ENCODE data around the gene ETNPPL. TPM values are rescaled to one million over a fixed set of nuclear protein-coding genes. Genes with fewer than 3 reads are reported as not detected.

ETNPPL gene
- total RNA-seq, 1 experiment from 2014 or later: not detected

GRCh38 chr4:108786351-108786750 is 23.5 kb upstream of the ETNPPL start:
- intact Hi-C loops (cut with micrococcal nuclease): no loop called here
- H2AFZ ChIP-seq (ENCODE audit: low read length): no peak overlapping the region
- H3K9ac ChIP-seq (ENCODE audit: low read length): no peak overlapping the region
- no peaks in the 10 kb centered on the region for H3K79me2 ChIP-seq (ENCODE audit: low read length)
- no peak overlapping the region for H3K27ac ChIP-seq (ENCODE audit: low read length)
- TF ChIP-seq EZH2phosphoT487 (IDR thresholded peaks at IDR 0.05; ENCODE audit: borderline replicate concordance, low read length) (no peak), CTCF (conservative IDR thresholded peaks at IDR 0.05; ENCODE audit: low read depth, low read length) (no peak), EZH2 (IDR thresholded peaks at IDR 0.05; ENCODE audit: low read length, unreplicated experiment) (no peak)
- POLR2A ChIA-PET (ENCODE audit: unreplicated experiment): no interaction called here
- H3F3A ChIP-seq (ENCODE audit: low read length, unreplicated experiment): no peaks in the 10 kb centered on the region
- no peaks in the 10 kb centered on the region for H4K20me1 ChIP-seq (ENCODE audit: low read length)
- CTCF ChIA-PET: no interaction called here
- 0 out of 2 replicates have a peak, but pooled peaks cover 7% of the 10 kb centered on the region for H3K27me3 ChIP-seq (ENCODE audit: low read length)
- H3K4me3 ChIP-seq (ENCODE audit: low read length): no peak overlapping the region
- DNase-seq (no peak), ATAC-seq (no peak)
- H3K36me3 ChIP-seq (ENCODE audit: low read depth, low read length): no peaks in the 10 kb centered on the region
- no peaks in the 10 kb centered on the region for H3K9me3 ChIP-seq (ENCODE audit: low read length)
- no TSS peak for BruUV-seq (replicated peaks)
- no peaks in the 10 kb centered on the region for H3K4me1 ChIP-seq (ENCODE audit: insufficient read depth, low read length)
- H3K9me2 ChIP-seq (replicated peaks; ENCODE audit: low read length): no peaks in the 10 kb centered on the region
- no peak overlapping the region for H3K4me2 ChIP-seq (ENCODE audit: low read length)

GRCh38 chr4:108783665-108784463 is 21.0 kb upstream of the ETNPPL start:
- Histone ChIP-seq H3K9me3 (ENCODE audit: low read length) (no peaks in the 10 kb centered on the region), H3K9me2 (replicated peaks; ENCODE audit: low read length) (no peaks in the 10 kb centered on the region), H2AFZ (ENCODE audit: low read length) (no peak overlapping the region), H3K4me2 (ENCODE audit: low read length) (no peak overlapping the region), H3F3A (ENCODE audit: low read length, unreplicated experiment) (no peaks in the 10 kb centered on the region), H3K27me3 (ENCODE audit: low read length) (peaks cover 11% of the 10 kb centered on the region; the same call in 1 of the 2 replicates), H4K20me1 (ENCODE audit: low read length) (no peaks in the 10 kb centered on the region), H3K79me2 (ENCODE audit: low read length) (no peaks in the 10 kb centered on the region), H3K36me3 (ENCODE audit: low read depth, low read length) (no peaks in the 10 kb centered on the region), H3K4me1 (ENCODE audit: insufficient read depth, low read length) (no peaks in the 10 kb centered on the region), H3K9ac (ENCODE audit: low read length) (no peak overlapping the region), H3K27ac (ENCODE audit: low read length) (no peak overlapping the region), H3K4me3 (ENCODE audit: low read length) (no peak overlapping the region)
- peak; percentile 40; the same call in 1 of the 2 replicates for TF ChIP-seq CTCF (conservative IDR thresholded peaks at IDR 0.05; ENCODE audit: low read depth, low read length)
- no peak for TF ChIP-seq EZH2 (IDR thresholded peaks at IDR 0.05; ENCODE audit: low read length, unreplicated experiment)
- no peak for TF ChIP-seq EZH2phosphoT487 (IDR thresholded peaks at IDR 0.05; ENCODE audit: borderline replicate concordance, low read length)
- ChIA-PET POLR2A (ENCODE audit: unreplicated experiment) (no interaction called here), CTCF (no interaction called here)
- ATAC-seq (no peak), DNase-seq (peak; percentile 25)
- no TSS peak for BruUV-seq (replicated peaks)
- intact Hi-C loops (cut with micrococcal nuclease): loop anchor here (2.0 kb wide), 1 partner anchor 101 kb away; no protein-coding TSS in a partner anchor

- Histone ChIP-seq H3K9me3 (ENCODE audit: low read length) (no peaks in the 10 kb centered on the region), H3K4me1 (ENCODE audit: insufficient read depth, low read length) (no peaks in the 10 kb centered on the region), H4K20me1 (ENCODE audit: low read length) (no peaks in the 10 kb centered on the region), H3F3A (ENCODE audit: low read length, unreplicated experiment) (no peaks in the 10 kb centered on the region), H3K4me2 (ENCODE audit: low read length) (no peak overlapping the region), H3K9me2 (replicated peaks; ENCODE audit: low read length) (no peaks in the 10 kb centered on the region), H2AFZ (ENCODE audit: low read length) (no peak overlapping the region), H3K27me3 (ENCODE audit: low read length) (peaks cover 13% of the 10 kb centered on the region), H3K79me2 (ENCODE audit: low read length) (no peaks in the 10 kb centered on the region), H3K9ac (ENCODE audit: low read length) (no peak overlapping the region), H3K36me3 (ENCODE audit: low read depth, low read length) (no peaks in the 10 kb centered on the region), H3K4me3 (ENCODE audit: low read length) (no peak overlapping the region), H3K27ac (ENCODE audit: low read length) (no peak overlapping the region)
- DNase-seq (no peak), ATAC-seq (no peak)
- no TSS peak for BruUV-seq (replicated peaks)
- TF ChIP-seq EZH2 (IDR thresholded peaks at IDR 0.05; ENCODE audit: low read length, unreplicated experiment) (no peak), CTCF (conservative IDR thresholded peaks at IDR 0.05; ENCODE audit: low read depth, low read length) (no peak), EZH2phosphoT487 (IDR thresholded peaks at IDR 0.05; ENCODE audit: borderline replicate concordance, low read length) (no peak)
- CTCF ChIA-PET: no interaction called here
- POLR2A ChIA-PET (ENCODE audit: unreplicated experiment): no interaction called here
- intact Hi-C loops (cut with micrococcal nuclease): no loop called here
Measured at GRCh38 chr4:108779958-108780357, 17.1 kb upstream of the ETNPPL start.
